ENCODE results near the gene ZNF646.

The ZNF646 gene

DNA sequence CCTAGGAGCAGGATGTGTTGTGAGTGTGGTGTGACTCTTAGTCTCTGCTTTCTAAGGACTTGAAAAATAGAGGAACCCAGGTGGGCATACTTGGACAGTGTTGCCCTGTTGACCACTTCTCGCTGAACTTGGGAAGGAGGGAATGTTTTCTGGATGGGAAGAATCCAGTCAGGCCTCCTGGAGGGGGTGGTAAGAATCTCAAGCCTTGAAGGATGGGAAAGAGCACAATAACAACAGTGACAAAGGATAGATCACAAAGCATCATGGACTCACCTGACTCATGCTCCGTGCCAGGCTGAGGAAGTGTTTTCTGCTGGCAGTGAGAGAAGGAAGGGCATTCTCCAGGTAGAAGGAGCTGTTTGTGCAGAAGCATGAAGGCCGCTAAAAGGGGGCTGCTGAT, 51.6 kb downstream of the ZNF646 start:
- H3K27ac ChIP-seq: no peak overlapping the region
- TF ChIP-seq, protein P1, sequence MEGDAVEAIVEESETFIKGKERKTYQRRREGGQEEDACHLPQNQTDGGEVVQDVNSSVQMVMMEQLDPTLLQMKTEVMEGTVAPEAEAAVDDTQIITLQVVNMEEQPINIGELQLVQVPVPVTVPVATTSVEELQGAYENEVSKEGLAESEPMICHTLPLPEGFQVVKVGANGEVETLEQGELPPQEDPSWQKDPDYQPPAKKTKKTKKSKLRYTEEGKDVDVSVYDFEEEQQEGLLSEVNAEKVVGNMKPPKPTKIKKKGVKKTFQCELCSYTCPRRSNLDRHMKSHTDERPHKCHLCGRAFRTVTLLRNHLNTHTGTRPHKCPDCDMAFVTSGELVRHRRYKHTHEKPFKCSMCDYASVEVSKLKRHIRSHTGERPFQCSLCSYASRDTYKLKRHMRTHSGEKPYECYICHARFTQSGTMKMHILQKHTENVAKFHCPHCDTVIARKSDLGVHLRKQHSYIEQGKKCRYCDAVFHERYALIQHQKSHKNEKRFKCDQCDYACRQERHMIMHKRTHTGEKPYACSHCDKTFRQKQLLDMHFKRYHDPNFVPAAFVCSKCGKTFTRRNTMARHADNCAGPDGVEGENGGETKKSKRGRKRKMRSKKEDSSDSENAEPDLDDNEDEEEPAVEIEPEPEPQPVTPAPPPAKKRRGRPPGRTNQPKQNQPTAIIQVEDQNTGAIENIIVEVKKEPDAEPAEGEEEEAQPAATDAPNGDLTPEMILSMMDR (conservative IDR thresholded peaks at IDR 0.05): no peak
- TF ChIP-seq ZFX (IDR thresholded peaks at IDR 0.05): no peak

GRCh38 chr16:31127182-31127581, 53.0 kb downstream of the ZNF646 start:
- TF ChIP-seq, protein P1 (conservative IDR thresholded peaks at IDR 0.05): no peak
- TF ChIP-seq ZFX (IDR thresholded peaks at IDR 0.05): no peak
- no peak overlapping the region for H3K27ac ChIP-seq

GRCh38 chr16:31128711-31129567, 54.7 kb downstream of the ZNF646 start:
- no peak for TF ChIP-seq ZFX (IDR thresholded peaks at IDR 0.05)
- TF ChIP-seq, protein P1 (conservative IDR thresholded peaks at IDR 0.05): no peak
- peak overlapping the region; percentile 71 for H3K27ac ChIP-seq

DNA sequence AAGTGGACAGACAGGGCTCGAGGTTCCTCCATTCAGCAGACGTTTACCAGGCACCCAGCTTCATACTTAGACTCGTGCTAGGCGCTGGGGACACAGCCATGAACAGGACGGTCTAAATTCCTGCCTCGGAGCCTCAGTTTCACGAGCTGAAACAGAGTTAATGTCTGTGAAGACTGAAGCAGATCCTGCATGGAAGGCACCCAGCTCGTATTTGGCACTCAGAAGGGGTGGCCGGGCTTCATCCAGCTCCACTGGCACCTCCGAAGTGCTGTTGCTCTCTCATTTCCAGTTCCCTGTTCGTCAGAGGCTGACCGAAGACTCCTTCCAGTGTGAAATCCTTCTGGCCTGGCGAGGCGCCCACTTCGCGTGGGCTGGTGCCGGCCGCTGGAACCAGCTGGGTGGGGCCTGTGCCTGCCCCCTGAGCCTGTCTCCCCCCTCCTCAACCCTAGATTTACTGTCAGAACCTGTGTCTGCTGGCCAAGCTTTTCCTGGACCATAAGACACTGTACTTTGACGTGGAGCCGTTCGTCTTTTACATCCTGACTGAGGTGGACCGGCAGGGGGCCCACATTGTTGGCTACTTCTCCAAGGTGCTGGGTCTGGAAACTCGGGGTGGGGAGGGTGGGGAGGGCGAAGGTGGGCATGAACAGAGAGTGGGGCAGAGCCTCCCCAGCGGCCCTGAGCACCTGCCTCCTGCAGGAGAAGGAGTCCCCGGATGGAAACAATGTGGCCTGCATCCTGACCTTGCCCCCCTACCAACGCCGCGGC, 55.5 kb downstream of the ZNF646 start:
- TF ChIP-seq ZFX (IDR thresholded peaks at IDR 0.05): no peak
- TF ChIP-seq, protein P1 (conservative IDR thresholded peaks at IDR 0.05): no peak
- peak overlapping the region; percentile 71 for H3K27ac ChIP-seq

- TF ChIP-seq ZFX (IDR thresholded peaks at IDR 0.05): no peak
- peak overlapping the region; percentile 71 for H3K27ac ChIP-seq
These were observed 56.2 kb downstream of the ZNF646 start for GRCh38 chr16:31130336-31130891.

DNA sequence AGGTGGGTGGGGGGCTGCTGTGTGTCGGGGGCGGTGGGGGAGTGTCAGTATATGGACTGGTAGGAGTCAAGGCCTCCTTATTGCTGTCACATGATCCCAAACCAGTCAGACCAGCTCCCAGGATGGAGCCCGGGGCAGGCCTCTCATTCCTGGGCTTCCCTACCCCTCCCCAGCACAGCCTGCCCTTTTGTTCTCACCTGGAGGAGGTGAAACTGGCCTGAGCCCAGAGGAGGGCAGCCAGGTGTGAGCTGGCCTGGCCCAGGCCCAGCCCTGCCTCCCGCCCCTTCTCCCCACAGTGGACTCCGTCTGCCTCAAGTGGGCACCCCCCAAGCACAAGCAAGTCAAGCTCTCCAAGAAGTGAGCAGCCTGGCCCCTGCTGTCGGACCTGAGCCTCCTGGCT, 56.7 kb downstream of the ZNF646 start:
- TF ChIP-seq ZFX (IDR thresholded peaks at IDR 0.05): no peak
- TF ChIP-seq, protein P1 (conservative IDR thresholded peaks at IDR 0.05): no peak
- peak overlapping the region; percentile 71 for H3K27ac ChIP-seq

DNA sequence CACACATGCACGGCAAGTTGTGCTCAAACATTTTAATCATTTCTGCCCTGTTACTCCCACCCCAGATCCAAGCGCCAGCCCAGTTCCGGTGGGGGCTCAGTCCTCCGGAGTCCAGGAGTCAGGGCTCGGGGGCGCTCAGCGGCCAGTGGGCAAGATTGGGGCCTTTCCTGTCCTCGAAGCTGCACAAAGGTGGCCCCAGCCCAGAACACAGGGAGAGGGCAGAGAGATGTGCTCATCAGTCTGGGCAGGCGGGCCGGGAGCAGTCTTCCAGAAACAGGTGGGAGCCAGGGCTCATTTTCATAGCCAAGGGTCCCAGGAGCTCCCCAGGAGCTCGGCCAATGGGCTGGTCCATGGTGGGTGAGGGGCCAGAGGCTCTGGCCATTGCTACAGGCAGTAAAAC, 57.2 kb downstream of the ZNF646 start:
- peak overlapping the region; percentile 71 for H3K27ac ChIP-seq
- TF ChIP-seq ZFX (IDR thresholded peaks at IDR 0.05): no peak
- TF ChIP-seq, protein P1 (conservative IDR thresholded peaks at IDR 0.05): no peak
